IMR-90 (cell line): ENCODE results near the gene HCN2.

Source experiments
- CHD1 ChIP-seq: IDR thresholded peaks from 2 replicates; pipeline ENCODE4 v1.6.1; 2012; ENCODE audit warnings: low read depth, low read length, improper control_type of control experiment
- CTCF ChIP-seq: conservative IDR thresholded peaks from 2 replicates; pipeline ENCODE4 v1.5.1; 2012; ENCODE audit warnings: mild to moderate bottlenecking, low read depth, low read length, improper control_type of control experiment
- POLR2A ChIP-seq: IDR thresholded peaks from 2 replicates; pipeline ENCODE4 v1.6.1; 2012; ENCODE audit warnings: mild to moderate bottlenecking, low read depth, low read length
- RAD21 ChIP-seq: IDR thresholded peaks from 2 replicates; pipeline ENCODE4 v1.6.1; 2012; ENCODE audit warnings: low read length, improper control_type of control experiment

GRCh38 chr19:648904-649801 lies 59.5 kb downstream of the HCN2 start:
- TF ChIP-seq POLR2A: no peak
- TF ChIP-seq CTCF: no peak
- TF ChIP-seq CHD1: no peak
- no peak for TF ChIP-seq RAD21
